NCI-H526 (cell line): Measurements from ENCODE around the gene RASSF6.
A peak's percentile ranks its signal among the peaks of the same experiment; 100 is the strongest.
"Not testable (repeated sequence)": the region's sequence is repeated elsewhere in the genome, so short reads cannot be mapped to it uniquely, and the experiment has no call there.

Experiments
- DNase-seq, 2 experiments: peaks; one replicate each; lab custom pipeline; 2025; lab: John Stamatoyannopoulos, UW

RASSF6 gene

DNA sequence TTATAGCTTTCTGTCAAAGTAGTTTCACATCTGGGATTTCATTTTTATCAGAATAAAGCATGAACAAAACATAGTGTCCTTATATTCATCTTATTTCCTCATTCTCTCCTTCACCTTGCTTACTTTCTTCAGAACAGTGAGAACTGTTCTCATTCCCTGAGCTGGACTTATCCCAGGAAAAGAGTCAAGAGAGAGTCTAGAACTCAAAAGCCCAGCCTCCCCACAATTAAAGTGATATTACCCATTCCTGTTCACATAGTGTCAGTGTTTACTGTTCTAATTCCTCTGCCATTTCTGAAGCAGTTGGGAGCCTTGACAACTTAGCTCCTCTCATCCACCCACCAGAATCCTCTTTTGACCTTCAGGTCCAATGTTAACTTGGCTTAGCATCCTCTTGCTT lies 42.9 kb downstream of the RASSF6 start:
- no peak for DNase-seq

DNA sequence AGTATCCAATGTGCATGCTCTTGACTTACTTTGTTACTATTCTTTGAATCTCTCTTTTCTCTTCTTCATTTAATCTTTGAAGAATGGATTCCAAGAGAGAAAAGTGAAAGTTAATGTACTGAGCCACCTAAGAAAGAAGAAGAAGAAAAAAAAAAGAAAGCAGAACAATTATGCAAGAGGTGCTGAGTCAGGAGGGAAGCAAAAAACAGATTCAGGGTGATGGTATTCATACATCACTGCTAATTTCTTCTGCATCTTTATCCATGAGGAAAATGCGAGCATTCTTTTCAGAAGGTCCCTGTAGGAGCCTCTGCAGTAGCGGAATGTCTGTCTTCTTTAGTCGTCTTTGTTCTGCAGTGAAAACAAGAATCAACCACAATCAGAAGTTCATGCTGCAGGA lies 43.9 kb downstream of the RASSF6 start:
- DNase-seq, result no peak

DNA sequence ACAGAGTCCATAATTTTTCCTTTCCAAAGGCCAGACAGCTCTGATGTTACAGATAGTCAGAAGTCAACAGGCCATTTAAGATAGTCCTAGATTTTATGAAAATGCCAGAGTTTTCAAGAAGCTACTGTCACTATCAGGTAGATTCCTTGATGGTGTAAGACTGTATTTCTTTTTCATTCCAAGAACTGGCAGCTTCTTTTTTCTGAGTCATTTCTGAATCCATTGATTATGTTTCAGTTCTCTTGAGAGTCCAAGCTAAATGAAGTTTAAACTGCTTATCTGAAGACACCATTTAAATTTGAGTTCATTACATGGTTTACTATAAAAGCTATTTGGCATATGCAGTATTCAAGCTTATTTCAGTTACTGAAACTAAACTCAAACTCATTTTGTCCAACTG lies 44.6 kb downstream of the RASSF6 start:
- no peak for DNase-seq

DNA sequence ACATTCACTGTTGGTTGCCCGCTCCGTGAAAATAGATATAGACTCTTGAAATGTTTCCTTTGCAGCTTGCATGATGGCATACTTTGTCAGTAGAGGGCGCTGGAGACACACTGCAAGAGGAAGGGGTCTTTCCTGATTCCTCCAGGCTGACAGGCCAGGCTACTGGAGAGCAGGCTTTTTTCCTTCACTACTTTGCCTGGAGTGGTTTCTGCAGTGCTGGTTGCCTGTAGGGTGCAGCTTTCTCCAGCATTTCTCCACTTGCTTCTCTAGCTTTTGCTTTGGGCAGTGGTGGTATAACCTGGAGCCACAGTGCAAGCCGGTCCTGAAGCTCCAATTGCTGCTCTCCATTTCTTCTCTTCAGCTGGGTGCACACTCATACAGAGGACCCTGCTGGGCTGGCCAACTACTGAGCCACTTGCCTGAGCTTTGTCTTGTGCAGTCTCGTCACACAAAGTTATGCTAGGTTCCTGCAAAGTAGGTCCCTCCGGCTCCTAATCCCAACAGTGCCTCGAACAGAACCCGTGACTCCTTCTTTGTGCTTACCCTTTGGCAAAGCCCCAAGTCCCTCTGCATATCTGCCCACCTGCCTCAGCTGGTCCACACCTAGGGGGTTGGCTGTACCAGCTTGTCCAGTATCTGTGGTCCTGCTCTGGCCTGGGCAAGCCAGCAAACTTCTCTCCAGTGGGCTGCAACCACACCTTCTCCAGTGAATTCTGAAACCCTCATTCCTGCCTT lies 46.3 kb downstream of the RASSF6 start:
- DNase-seq, result peak; percentile 90 to 92

DNA sequence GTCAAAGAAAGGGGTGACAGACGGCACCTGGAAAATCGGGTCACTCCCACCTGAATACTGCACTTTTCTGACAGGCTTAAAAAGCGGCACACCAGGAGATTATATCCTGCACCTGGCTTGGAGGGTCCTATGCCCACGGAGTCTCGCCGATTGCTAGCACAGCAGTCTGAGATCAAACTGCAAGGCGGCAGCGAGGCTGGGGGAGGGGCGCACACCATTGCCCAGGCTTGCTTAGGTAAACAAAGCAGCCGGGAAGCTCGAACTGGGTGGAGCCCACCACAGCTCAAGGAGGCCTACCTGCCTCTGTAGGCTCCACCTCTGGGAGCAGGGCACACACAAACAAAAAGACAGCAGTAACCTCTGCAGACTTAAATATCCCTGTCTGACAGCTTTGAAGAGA lies 69.4 kb downstream of the RASSF6 start:
- DNase-seq, result not testable (repeated sequence)

DNA sequence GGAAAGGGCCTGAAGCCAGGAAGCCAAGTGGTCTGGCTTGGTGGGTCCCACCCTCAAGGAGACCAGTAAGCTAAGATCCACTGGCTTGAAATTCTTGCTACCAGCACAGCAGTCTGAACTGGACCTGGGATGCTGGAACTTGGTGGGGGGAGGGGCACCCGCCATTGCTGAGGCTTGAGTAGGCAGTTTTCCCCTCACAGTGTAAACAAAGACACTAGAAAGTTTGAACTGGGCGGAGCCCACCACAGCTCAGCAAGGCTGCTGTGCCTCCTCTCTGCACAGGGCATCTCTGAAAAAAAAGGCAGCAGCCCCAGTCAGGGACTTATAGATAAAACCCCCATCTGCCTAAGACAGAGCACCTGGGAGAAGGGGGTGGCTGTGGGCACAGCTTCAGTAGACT lies 75.6 kb downstream of the RASSF6 start:
- no peak for DNase-seq

DNA sequence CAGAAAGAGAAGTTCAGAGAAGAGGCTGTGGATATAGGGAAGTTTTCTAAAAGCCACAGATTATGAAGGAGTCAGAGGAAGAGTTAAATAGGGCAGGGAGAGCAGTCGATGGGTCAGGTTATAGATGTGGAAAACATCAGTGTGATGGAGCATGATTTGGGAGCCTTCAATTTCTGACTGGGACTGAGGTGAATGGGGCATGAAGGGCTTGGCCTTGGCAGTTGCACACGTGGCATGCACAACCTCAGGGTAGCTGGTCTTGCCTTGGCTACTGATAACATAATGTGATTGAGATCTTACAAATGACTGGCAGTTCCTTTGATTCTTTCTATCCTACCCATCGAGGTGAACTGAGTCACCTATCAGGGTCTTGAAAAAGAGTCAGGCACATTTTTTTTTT lies 79.0 kb downstream of the RASSF6 start:
- no peak for DNase-seq

DNA sequence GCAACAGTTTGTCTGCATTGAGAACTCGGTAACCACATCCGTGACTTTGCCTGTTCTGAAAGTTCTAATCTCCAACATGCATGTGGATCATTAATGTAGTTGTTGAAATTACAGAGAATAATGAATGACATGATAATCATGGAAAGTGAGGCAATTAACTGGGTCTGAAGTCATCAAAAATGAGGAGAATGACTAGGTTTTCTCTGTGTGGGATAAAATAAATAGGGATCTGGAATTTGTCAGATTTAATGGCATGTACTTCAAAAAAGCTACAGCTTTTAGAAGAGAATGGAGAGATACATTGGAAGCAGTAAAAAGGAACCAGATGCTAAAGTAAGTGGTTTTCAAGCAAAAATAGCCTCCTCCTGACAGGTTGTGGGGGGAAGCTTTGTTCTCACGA lies 79.4 kb downstream of the RASSF6 start:
- DNase-seq, result no peak

DNA sequence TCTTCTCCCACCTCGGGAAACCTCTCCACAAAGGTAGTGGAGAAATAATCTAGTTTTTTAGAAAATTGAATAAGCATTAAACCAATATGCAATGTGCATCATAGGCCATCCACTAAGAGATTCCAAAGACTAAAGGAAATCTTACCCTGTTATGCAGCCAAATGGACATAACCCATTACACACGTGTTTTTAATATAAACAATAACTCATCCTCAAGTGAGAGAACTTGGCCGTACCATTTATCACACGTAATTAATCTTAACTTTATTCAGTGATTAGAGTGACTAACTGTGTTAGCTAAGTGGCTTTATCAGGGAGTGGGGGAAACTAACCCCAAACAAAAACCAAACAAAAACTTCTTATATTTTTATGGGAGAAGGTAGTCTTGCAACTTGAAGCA lies 80.8 kb downstream of the RASSF6 start:
- DNase-seq, result no peak

DNA sequence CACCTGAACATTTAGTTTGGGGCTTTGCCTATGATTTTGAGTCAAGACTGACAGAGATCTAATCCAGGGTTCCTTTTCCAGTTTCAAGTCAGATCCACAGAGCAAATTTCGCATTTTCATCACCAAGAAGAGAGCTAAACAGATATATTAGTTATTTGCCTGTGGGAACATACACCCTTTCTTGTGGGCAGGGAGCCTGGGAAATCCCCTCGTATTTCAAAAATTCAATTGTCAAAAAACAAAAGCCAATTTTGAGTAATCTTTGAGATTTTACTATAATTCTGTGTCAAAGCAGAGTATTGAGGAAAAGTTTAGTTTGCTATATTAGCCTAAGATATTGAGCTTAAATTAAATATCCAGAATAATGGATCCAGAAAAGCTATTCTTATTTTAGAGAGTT lies 82.1 kb downstream of the RASSF6 start:
- no peak for DNase-seq

DNA sequence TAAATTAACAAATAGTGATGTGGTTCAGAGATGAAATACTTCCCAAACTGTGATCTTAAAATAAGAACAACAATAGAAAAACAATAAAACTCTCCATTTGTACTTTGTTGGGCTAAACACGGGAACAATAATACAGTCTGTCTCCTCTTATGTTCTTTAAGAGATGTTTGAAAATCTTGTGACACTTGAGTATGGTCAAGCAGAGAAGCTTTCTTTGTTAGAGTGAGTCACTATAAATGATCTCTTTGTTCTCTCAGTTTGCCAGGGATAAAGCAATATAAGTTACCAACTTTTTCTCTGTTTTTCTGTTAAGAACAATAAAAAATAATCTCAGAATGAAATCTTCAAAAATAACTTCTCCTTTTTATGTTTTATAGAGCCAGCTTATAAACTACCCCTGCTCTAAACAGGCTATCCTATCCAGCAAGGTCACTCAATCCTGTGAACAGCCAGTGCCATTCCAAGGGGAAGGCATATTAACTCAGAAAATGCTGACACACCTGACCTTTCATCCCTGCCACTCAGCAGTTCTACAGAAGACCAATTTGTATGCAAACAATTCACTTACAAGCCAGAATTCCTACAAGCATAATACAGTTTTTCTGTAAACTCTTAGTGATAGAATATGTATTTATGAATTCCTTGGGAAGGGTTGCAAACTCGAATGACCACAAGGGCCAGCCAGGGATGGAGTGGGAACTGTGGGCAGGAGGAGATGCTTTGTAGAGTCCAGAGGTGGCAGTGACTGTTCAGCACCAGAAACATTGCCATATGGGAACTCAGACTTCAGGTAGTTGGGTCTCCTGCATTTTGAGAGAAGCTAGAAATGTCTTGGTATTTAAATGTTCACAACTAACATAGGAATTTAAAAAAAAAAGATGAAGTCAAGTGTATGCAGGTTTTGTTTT lies 86.5 kb downstream of the RASSF6 start:
- no peak for DNase-seq

DNA sequence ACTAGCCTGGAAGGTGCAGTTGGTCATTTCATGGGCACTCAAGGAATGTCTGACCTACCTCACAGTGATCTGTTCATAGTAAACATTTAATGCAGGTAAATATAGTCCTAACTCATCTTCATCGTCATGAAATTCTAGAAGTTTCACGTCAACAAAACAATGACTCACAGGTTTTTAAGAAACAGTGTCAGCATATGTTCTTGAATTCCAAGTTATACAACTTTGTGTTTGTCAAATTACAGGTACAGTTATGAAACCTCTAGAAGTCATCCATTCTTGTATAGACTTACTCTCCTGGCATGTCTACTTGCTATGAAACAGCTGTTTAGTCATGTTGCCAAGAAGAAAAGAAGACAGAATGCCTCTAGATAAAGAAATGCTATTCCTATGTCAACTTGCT lies 92.1 kb downstream of the RASSF6 start:
- no peak for DNase-seq

DNA sequence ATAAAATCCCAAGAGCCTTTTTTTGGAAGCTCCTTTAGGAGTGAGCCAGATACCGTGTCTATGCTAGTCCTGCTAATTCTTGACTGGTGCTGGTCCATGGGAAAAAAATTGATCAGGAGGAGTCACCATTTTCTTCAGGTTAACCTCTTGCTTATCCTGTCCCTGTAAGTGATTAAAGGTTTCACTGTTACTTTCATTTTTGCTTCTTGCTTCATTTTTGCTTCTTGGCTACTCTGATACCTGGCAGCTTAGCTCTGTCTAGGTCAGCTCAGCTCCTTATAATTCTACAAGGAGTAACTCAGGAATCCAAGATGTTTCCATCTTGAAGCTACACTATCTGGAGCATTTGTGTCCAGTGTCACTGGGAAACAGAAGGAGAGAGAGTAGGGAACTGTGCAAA lies 93.0 kb downstream of the RASSF6 start:
- no peak for DNase-seq

DNA sequence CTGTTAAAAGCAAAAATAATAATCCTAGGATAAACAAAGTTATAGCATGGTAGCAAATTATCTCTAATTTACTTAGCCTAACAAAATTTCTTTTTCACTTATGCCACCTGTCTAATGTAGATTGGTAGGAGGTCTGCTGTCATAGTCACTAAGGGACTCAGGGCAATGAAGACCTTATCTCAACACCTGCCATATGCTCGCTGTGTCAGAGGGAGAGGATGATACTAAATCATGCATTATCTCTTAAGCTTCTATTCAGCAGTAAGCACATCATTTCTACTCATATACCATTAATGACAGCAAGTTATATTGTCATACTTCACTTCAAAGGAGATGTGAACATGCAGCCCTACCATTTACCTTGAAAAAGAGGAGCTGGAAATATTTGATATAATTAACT lies 94.6 kb downstream of the RASSF6 start:
- DNase-seq, result no peak

DNA sequence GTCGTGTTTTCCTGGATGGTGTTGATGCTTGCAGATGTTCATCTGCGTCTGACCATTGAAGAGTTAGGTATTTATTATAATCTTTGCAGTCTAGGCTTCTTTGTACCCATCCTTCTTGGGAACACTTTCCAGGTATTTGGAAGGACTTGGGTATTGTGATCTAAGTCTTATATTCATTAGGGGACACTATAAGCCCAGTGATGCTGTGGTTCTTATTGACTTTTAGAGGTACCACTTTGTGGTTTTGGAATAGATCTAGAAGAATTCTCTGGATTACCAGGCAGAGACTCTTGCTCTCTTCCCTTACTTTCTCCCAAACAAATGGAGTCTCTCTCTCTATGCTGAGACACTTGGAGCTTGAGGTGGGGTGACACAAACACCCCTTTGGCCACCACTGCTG lies 97.1 kb downstream of the RASSF6 start:
- DNase-seq, result no peak
